HG03442 (cell line): ENCODE measurements around the gene TAPT1.
"Not testable (repeated sequence)": the region's sequence is repeated elsewhere in the genome, so short reads cannot be mapped to it uniquely, and the experiment has no call there.

Experiments used
- ATAC-seq: cut with Tn5 transposase; IDR thresholded peaks from one replicate; pipeline ENCODE4 v1.9.1; 2021; ENCODE audit warnings: mild to moderate bottlenecking, moderate library complexity; ENCODE audit not compliant: unreplicated experiment

Gene TAPT1

DNA sequence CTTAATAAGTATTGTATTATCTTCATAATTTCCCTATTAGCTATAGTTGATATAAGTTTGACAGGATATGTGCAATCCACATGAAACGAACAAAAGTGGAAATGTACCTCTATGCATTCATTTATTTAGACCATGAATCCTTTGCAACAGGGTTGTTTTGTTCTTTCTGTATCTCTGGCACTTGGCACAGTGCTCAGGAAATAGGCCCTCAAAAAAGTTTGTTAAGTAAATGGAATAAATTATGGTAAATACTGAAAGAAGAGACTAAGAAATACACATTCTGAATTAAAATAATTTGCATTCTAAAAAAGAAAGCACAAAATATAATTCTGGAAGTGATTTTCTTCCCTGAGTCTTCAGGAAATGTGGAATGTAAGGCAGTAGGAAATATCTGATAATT is 39.3 kb downstream of the TAPT1 start:
- no peak for ATAC-seq

DNA sequence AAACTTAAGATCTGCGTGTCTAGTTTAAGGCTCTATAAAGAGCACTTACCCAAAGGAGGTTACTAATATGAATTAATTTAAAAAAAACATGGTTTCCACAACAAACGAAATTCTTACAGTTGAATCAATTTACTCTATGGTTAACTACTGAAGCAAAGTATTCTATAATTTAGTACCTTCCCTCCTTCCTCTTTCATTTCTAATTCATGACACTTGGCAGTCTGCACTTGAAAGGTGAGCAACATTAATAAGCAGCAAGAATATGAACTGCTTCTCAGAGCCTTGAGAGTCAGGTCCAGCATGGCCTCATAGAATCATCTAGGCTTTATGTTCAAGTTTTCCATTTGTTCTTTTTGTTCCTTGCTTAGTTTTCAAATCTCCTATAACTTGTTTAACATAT is 42.7 kb downstream of the TAPT1 start:
- no peak for ATAC-seq

- ATAC-seq: no peak
Observed at GRCh38 chr4:16176621-16177020, 49.6 kb downstream of the TAPT1 start.

- no peak for ATAC-seq
Observed at GRCh38 chr4:16171831-16172230, 54.4 kb downstream of the TAPT1 start.

DNA sequence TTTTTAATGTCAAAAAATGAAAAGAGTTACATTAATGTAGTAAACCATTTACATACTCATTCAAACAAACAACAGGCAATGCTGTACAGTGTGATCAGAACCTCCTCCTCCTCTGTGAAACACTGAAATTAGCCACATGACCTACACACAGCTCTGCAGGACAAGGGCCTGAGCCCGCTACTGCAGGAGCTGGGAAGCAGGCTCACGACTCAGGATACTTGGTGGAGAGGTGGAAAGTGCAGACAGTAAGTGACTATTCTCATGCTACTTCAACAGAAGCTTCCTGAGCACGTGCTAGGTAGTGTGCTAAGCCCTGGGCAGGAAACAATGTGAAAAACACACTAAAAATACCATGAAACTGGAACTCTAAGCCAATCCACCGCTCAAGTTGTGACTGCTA is 56.8 kb downstream of the TAPT1 start:
- ATAC-seq: no peak

GRCh38 chr4:16168710-16169388 is 57.4 kb downstream of the TAPT1 start:
- ATAC-seq: no peak

DNA sequence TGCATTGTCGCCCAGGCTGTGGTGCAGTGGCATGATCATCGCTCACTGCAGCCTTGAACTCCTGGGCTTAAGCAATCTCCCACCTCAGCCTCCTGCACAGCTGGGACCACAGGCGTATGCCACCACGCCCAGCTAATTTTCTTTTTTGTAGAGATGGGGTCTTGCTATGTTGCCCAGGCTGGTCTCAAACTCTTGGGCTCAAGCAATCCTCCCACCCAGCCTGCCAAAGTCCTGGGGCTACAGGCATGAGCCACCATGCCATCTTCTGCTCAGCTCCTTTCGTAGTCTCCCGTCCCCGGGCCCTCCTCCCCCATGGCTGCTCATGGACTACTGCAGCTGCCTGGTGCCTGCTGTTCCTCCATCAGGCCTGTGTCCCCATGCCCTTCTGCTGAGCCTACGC is 58.1 kb downstream of the TAPT1 start:
- ATAC-seq: no peak

- ATAC-seq: no peak
Observed at GRCh38 chr4:16165931-16166330, 60.3 kb downstream of the TAPT1 start.

DNA sequence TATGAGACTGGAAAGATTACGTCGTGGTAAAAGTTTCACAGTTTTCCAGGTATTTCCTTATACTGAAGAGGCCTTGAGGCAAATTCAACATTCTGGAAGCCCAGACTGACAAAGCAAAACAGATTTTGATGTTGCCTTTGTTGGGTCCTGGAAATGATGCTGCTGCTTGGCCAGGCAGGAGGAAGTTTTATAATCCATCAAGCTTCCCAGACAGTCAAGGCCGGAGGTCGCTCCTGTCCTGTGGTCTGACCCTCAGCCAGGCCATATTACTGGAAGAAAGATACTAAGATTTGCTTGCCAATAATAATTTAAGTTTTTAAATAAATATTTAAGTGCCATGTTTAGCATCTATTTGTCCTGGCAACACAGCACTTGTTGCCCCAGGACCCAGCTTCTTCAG is 63.4 kb downstream of the TAPT1 start:
- no peak for ATAC-seq

DNA sequence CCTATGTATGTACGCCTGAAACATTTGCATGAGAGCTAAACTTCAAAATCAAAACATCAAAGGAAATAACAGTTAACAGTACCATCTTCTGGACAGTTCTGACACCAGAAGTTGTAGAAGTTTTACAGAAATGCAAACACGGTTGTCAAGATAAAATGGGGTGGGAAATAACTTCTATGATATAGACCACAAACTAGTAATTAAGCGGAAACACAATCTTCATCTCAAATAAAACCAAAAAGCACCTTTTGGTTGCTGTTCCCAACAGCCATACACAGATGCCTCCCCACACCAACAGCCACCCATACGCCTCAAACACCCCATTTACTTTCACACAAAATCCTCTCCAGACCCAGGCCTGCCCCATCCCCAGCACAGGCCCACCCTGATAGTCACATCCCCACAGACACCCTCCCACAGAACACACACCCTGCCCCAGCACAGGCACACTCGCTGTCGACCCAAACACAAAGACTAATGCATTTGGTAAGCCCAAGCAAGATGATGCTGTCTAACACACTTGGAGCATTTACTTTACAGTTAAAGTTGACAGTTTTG is 64.3 kb downstream of the TAPT1 start:
- ATAC-seq: no peak

DNA sequence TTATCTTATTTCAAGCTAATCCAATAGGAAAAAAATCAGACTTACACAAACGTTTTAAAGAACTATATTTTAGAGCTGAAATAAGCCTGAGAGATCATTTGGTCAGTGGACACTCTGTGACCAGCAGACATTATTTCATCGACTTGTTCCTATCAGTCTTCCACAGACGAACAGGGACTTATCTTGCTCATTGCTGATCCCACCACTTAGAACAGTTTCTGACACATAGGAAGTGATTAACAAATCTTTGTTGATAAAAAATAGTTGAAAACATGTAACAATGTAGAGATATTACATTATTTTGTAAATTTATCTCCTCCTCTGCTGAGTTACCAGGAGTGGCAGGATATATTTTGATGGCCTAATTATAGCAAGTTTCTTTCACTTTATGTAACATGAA is 65.8 kb downstream of the TAPT1 start:
- ATAC-seq: no peak

DNA sequence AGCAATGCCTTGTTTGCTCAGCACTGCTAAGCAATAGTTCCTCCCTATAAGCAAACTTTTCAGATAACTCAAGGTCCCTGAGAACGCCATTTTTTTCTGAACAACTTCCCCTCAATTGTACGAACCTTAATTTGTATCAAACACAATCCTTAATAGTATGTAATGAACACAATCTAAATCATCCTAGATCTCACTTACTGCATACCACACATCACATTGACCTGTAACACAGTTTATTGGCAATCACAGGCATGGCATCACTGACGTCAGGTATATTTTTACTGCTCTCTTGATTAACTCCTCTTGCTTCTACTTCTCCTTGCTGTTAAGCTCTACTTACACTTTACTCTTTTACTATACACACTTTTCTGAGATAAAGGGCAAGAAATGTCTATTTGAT is 67.0 kb downstream of the TAPT1 start:
- ATAC-seq: no peak

GRCh38 chr4:16158504-16158852 is 67.8 kb downstream of the TAPT1 start:
- ATAC-seq: no peak

- no peak for ATAC-seq
Observed at GRCh38 chr4:16157609-16158503, 68.4 kb downstream of the TAPT1 start.

- no peak for ATAC-seq
Observed at GRCh38 chr4:16155528-16156169, 70.6 kb downstream of the TAPT1 start.

- ATAC-seq: no peak
Observed at GRCh38 chr4:16154451-16154850, 71.8 kb downstream of the TAPT1 start.

- no peak for ATAC-seq
Observed at GRCh38 chr4:16150716-16151115, 75.6 kb downstream of the TAPT1 start.

DNA sequence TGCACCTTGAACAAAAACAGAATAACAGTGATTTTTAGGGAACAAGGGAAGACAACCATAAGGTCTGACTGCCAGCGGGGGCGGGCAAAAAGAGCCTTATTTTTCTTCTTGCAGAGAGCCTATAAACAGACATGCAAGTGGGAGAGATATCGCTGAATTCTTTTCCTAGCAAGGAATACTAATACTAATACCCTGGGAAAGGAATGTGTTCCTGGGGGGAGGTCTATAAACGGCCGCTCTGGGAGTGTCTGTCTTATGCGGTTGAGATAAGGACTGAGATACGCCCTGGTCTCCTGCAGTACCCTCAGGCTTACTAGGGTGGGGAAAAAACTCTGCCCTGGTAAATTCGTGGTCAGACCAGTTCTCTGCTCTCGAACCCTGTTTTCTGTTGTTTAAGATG is 81.4 kb downstream of the TAPT1 start:
- not testable (repeated sequence) for ATAC-seq

DNA sequence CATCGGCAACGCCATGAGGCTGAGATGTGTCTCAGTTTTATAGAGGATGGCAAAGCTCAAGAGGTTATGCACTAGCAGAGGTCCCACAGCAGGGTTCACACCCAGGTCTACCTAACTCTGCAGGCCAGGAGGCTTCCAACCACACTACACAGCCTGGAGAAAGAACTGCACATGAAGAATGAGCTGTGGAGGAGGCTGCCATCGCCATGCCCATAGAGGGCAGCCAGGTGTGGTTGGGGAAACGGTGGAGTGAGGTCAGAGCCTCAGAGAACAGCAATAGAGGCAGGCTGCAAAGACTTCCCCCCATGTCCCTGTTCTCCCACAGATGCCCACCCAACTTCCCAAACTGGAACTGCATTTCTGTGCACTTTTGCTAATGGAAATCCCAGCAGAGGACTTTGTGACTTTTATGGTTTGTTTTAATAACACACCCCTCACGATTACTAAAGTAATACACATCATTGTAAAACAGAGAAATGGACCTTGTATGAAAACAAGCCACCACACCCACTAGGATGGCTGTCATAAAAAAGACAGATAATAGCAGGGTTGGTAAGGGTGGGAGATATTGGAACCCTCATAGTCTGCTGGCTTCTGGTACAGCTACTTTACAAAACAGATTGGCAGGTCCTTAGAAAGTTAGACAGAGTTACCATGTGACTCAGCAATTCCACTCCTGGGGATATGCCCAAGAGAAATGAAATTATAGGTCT is 83.5 kb downstream of the TAPT1 start:
- ATAC-seq: no peak

DNA sequence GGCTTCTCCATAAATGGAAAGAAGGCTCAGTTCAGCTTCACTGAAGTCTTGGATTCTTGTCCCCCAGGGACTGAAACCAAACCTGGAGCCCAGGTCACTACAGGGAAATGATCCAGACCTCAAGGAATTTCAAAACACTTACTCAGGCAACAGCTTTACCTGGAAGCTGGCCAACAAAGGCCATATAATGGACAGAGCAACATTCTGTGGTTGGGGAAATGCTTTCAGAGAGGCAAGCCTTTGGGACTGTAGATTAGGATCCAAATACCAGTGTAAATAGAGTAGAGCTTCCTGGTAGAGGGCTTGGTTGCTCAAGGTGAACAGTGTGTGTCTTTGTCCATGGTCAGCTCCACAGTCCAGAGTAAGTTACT is 85.4 kb downstream of the TAPT1 start:
- no peak for ATAC-seq

GRCh38 chr4:16140231-16140878 is 85.9 kb downstream of the TAPT1 start:
- no peak for ATAC-seq
